ENCODE results near the gene LAMA2. TPM values are rescaled to one million over a fixed set of nuclear protein-coding genes. Genes with fewer than 3 reads are reported as not detected.

Gene LAMA2
- total RNA-seq, 3 donors from 2014 or later (not counting 1 experiment from before 2014, with no cell fraction given) = 2.1 to 5.3 (median 3.6) TPM

- no peaks in the 10 kb centered on the region for H3K36me3 Mint-ChIP-seq
- intact Hi-C loops (cut with micrococcal nuclease) = no loop called here
- Histone ChIP-seq H3K27me3 (ENCODE audit: control insufficient read depth, insufficient read depth, low read length) (peaks cover 6% of the 10 kb centered on the region), H3K4me1 (ENCODE audit: control insufficient read depth, insufficient read depth, low read length) (no peaks in the 10 kb centered on the region), H3K36me3 (ENCODE audit: control insufficient read depth, insufficient read depth, low read length) (no peaks in the 10 kb centered on the region), H3K27ac (ENCODE audit: low read length) (no peak overlapping the region), H3K4me3 (ENCODE audit: low read length) (no peak overlapping the region), H3K9me3 (ENCODE audit: control insufficient read depth, insufficient read depth, low read length) (no peaks in the 10 kb centered on the region)
- ATAC-seq (no peak), DNase-seq (no peak)
- H3K9me3 Mint-ChIP-seq = no peaks in the 10 kb centered on the region
- H3K4me1 Mint-ChIP-seq = no peaks in the 10 kb centered on the region
- peaks cover 15 to 22% of the 10 kb centered on the region in 2 donors for H3K27me3 Mint-ChIP-seq (ENCODE audit: low read depth in 2 of 2)
- WGBS (ENCODE audit: insufficient coverage) = no CpG with 5 or more reads among the region's 1 CpG
- no peak overlapping the region for H3K4me3 Mint-ChIP-seq
- no peak overlapping the region for H3K27ac Mint-ChIP-seq
- no peak for TF ChIP-seq CTCF (IDR thresholded peaks at IDR 0.05)
These were observed 228.9 kb downstream of the LAMA2 start for GRCh38 chr6:129111853-129112252.

- no peak overlapping the region for H3K4me3 Mint-ChIP-seq
- intact Hi-C loops (cut with micrococcal nuclease) = no loop called here
These were observed 229.7 kb downstream of the LAMA2 start for GRCh38 chr6:129112591-129112990.

GRCh38 chr6:129113637-129114036, 230.7 kb downstream of the LAMA2 start:
- H3K4me1 Mint-ChIP-seq = no peaks in the 10 kb centered on the region
- no peaks in the 10 kb centered on the region for H3K9me3 Mint-ChIP-seq
- no peak overlapping the region for H3K27ac Mint-ChIP-seq
- no peak overlapping the region for H3K4me3 ChIP-seq (ENCODE audit: low read length)
- no peak for TF ChIP-seq CTCF (IDR thresholded peaks at IDR 0.05)
- DNase-seq = no peak
- H3K4me3 Mint-ChIP-seq = no peak overlapping the region
- H3K9me3 ChIP-seq (ENCODE audit: control insufficient read depth, insufficient read depth, low read length) = no peaks in the 10 kb centered on the region
- H3K27me3 ChIP-seq (ENCODE audit: control insufficient read depth, insufficient read depth, low read length) = peaks cover 6% of the 10 kb centered on the region
- H3K36me3 ChIP-seq (ENCODE audit: control insufficient read depth, insufficient read depth, low read length) = no peaks in the 10 kb centered on the region
- peaks cover 11 to 25% of the 10 kb centered on the region in 2 donors for H3K27me3 Mint-ChIP-seq (ENCODE audit: low read depth in 2 of 2)
- H3K4me1 ChIP-seq (ENCODE audit: control insufficient read depth, insufficient read depth, low read length) = no peaks in the 10 kb centered on the region
- no peak for ATAC-seq
- H3K27ac ChIP-seq (ENCODE audit: low read length) = no peak overlapping the region
- intact Hi-C loops (cut with micrococcal nuclease) = no loop called here
- WGBS (ENCODE audit: insufficient coverage) = 86% methylated on average over 1 of the region's 1 CpG
- H3K36me3 Mint-ChIP-seq = no peaks in the 10 kb centered on the region

More at GRCh38 chr6:129112591-129112990, 229.7 kb downstream of the LAMA2 start:
- Histone ChIP-seq H3K4me1 (ENCODE audit: control insufficient read depth, insufficient read depth, low read length) (no peaks in the 10 kb centered on the region), H3K4me3 (ENCODE audit: low read length) (no peak overlapping the region), H3K27me3 (ENCODE audit: control insufficient read depth, insufficient read depth, low read length) (peaks cover 6% of the 10 kb centered on the region), H3K36me3 (ENCODE audit: control insufficient read depth, insufficient read depth, low read length) (no peaks in the 10 kb centered on the region), H3K9me3 (ENCODE audit: control insufficient read depth, insufficient read depth, low read length) (no peaks in the 10 kb centered on the region), H3K27ac (ENCODE audit: low read length) (no peak overlapping the region)
- Mint-ChIP-seq H3K36me3 (no peaks in the 10 kb centered on the region), H3K27ac (no peak overlapping the region), H3K4me1 (no peaks in the 10 kb centered on the region), H3K9me3 (no peaks in the 10 kb centered on the region), H3K27me3 (ENCODE audit: low read depth in 2 of 2) (peaks cover 11 to 16% of the 10 kb centered on the region in 2 donors)
- DNase-seq (no peak), ATAC-seq (no peak)
- TF ChIP-seq CTCF (IDR thresholded peaks at IDR 0.05) = no peak

- Histone ChIP-seq H3K27me3 (ENCODE audit: control insufficient read depth, insufficient read depth, low read length) (peaks cover 6% of the 10 kb centered on the region), H3K36me3 (ENCODE audit: control insufficient read depth, insufficient read depth, low read length) (no peaks in the 10 kb centered on the region), H3K9me3 (ENCODE audit: control insufficient read depth, insufficient read depth, low read length) (no peaks in the 10 kb centered on the region), H3K4me1 (ENCODE audit: control insufficient read depth, insufficient read depth, low read length) (no peaks in the 10 kb centered on the region), H3K27ac (ENCODE audit: low read length) (no peak overlapping the region), H3K4me3 (ENCODE audit: low read length) (no peak overlapping the region)
- intact Hi-C loops (cut with micrococcal nuclease) = no loop called here
- Mint-ChIP-seq H3K4me1 (no peaks in the 10 kb centered on the region), H3K27ac (no peak overlapping the region), H3K27me3 (ENCODE audit: low read depth in 2 of 2) (peaks cover 11 to 19% of the 10 kb centered on the region in 2 donors), H3K4me3 (no peak overlapping the region), H3K36me3 (no peaks in the 10 kb centered on the region), H3K9me3 (no peaks in the 10 kb centered on the region)
- DNase-seq (no peak), ATAC-seq (no peak)
- TF ChIP-seq CTCF (IDR thresholded peaks at IDR 0.05) = no peak
- WGBS (ENCODE audit: insufficient coverage) = no CpG with 5 or more reads among the region's 5 CpGs
These were observed 231.9 kb downstream of the LAMA2 start for GRCh38 chr6:129114636-129115391.
